VCaP (cell line): ENCODE results near the gene CNIH3.
A peak's percentile ranks its signal among the peaks of the same experiment; 100 is the strongest.
"Not testable (repeated sequence)": the region's sequence is repeated elsewhere in the genome, so short reads cannot be mapped to it uniquely, and the experiment has no call there.

Source experiments
- H3K27ac ChIP-seq: fragments of 450-650 bp; 2 replicates; pipeline ENCODE4 v1.5.1; 2017
- TF ChIP-seq, protein P1 (sequence below): fragments of 450-650 bp; conservative IDR thresholded peaks from 2 replicates; pipeline ENCODE4 v1.5.1; 2017; ENCODE audit warnings: mild to moderate bottlenecking, moderate library complexity

The CNIH3 gene

DNA sequence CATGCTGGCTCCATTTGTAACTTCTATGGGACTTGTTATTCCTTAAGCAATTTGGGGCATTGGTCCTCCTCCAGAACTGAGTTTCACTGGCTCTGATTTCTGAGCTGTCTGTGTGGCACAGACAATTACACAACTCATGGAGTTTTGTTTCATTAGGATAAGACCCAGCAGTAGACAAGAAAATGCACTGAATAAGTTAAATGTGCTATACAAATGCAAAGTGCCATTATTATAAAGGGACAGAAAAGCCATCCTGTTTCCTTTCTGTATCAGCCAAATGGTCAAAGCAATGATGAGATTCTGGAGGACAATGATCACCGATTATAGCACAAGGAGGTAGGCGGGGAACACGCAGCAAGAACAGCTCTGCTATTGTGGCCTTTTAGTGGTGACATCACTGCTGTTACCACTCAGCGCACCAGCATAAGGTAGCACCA lies 81.9 kb downstream of the CNIH3 start:
- no peak overlapping the region for H3K27ac ChIP-seq
- TF ChIP-seq, protein P1, sequence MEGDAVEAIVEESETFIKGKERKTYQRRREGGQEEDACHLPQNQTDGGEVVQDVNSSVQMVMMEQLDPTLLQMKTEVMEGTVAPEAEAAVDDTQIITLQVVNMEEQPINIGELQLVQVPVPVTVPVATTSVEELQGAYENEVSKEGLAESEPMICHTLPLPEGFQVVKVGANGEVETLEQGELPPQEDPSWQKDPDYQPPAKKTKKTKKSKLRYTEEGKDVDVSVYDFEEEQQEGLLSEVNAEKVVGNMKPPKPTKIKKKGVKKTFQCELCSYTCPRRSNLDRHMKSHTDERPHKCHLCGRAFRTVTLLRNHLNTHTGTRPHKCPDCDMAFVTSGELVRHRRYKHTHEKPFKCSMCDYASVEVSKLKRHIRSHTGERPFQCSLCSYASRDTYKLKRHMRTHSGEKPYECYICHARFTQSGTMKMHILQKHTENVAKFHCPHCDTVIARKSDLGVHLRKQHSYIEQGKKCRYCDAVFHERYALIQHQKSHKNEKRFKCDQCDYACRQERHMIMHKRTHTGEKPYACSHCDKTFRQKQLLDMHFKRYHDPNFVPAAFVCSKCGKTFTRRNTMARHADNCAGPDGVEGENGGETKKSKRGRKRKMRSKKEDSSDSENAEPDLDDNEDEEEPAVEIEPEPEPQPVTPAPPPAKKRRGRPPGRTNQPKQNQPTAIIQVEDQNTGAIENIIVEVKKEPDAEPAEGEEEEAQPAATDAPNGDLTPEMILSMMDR = no peak

DNA sequence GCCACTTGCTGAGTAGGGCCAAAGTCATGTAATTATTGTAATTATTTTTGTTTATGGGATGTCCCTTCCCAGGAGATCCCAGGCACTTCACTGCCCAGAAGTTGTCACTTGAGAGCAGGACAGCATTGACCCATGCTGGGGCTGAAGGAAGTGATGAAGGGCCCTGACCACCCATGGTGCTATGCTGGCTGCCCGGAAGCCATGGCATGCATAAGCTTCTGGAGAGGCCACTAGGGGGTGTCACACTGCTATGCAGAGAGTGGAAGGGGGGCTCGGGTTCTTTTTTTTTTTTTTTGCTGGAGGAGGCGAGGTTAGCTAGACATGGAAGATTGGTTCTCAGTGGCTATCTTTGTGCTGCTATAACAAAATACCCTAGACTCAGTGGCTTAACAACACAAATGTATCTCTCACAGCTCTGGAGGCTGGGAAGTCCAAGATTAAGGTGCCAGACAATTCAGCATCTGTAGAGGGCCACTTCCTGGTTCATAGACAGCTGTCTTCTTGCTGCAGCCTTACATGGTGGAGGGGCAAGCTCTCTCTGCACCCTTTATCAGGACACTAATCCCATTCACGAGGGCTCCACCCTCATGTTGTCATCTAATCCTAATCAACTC lies 84.9 kb downstream of the CNIH3 start:
- no peak overlapping the region for H3K27ac ChIP-seq
- TF ChIP-seq, protein P1 = peak; percentile 62

DNA sequence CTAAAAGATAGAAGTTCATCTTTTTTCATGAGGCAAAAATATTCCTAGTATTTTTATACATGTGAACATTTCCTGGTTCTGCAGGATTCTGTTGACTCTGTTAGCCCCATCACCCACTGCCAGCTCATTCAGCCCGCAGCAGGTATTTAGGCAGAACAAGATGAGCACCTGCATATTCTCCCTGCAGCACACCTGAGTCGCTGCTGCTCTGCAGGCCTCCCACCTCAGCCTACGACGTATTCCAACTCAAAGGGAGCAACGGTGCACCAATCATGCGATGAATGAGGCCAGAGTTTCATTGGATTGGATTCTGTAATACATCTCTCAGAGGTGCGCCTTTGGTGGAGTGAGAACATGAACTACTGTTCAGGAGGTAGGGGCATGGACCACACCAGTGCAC lies 87.6 kb downstream of the CNIH3 start:
- no peak overlapping the region for H3K27ac ChIP-seq
- TF ChIP-seq, protein P1 = no peak

DNA sequence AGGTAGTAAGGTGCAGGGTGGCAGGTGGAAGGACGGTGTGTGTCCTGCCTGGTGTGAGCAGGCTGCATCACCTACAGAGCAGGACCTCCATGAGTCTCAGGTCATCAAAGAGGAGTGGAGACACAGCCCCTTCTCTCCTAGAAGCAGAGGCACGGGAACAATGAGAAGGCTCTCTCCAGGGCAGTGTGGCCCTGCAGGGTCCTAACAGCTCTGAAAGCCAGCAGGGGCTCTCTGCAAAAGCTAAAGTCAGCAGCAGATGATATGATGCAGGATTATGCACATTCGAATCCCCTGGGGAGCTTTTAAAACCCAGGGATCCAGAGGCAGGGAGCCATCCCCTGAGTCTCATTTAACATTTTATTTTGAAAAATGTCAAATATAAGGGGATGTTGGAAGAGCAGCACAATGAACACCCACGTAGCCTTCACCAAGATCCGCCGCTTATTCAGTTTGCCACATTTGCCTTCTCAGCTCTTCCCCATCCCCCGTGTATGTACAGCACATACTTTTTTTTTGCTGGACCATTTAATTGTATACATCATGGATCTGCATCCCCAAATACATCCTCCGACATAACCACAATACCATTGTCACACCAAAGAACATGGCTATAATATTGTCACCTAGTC lies 88.1 kb downstream of the CNIH3 start:
- H3K27ac ChIP-seq = no peak overlapping the region
- TF ChIP-seq, protein P1 = no peak

- H3K27ac ChIP-seq = no peak overlapping the region
- TF ChIP-seq, protein P1 = no peak
Observed at GRCh38 chr1:224705578-224705977, 89.5 kb downstream of the CNIH3 start.

GRCh38 chr1:224707843-224708725 lies 92.0 kb downstream of the CNIH3 start:
- TF ChIP-seq, protein P1 = no peak
- no peak overlapping the region for H3K27ac ChIP-seq

GRCh38 chr1:224710196-224710595 lies 94.1 kb downstream of the CNIH3 start:
- no peak overlapping the region for H3K27ac ChIP-seq
- TF ChIP-seq, protein P1 = no peak

- not testable (repeated sequence) for H3K27ac ChIP-seq
Observed at GRCh38 chr1:224711231-224711756, 95.2 kb downstream of the CNIH3 start.
